GM18526 (cell line): ENCODE measurements around the gene CCDC89.

Source experiments
- POLR2A ChIP-seq: IDR thresholded peaks from 3 replicates; pipeline ENCODE4 v1.6.1; 2011; ENCODE audit not compliant: insufficient read length; ENCODE audit errors: extremely low read depth

Gene CCDC89

GRCh38 chr11:85665733-85666132, 20.3 kb downstream of the CCDC89 start:
- no peak for TF ChIP-seq POLR2A

- TF ChIP-seq POLR2A: peak; percentile 94
Measured at GRCh38 chr11:85664615-85665481, 21.1 kb downstream of the CCDC89 start, which contains the start of gene CREBZF. Gene CREBZF (minus strand): TSS chr11:85665129. CDS start chr11:85664875, 254 bp downstream.

- peak; percentile 35 for TF ChIP-seq POLR2A
Measured at GRCh38 chr11:85663753-85664614, 22.0 kb downstream of the CCDC89 start.

- no peak for TF ChIP-seq POLR2A
Measured at GRCh38 chr11:85663080-85663752, 22.8 kb downstream of the CCDC89 start.

- no peak for TF ChIP-seq POLR2A
Measured at GRCh38 chr11:85661972-85662664, 23.9 kb downstream of the CCDC89 start.

GRCh38 chr11:85658180-85658579, 27.8 kb downstream of the CCDC89 start:
- no peak for TF ChIP-seq POLR2A

GRCh38 chr11:85656777-85657176, 29.2 kb downstream of the CCDC89 start:
- no peak for TF ChIP-seq POLR2A

- TF ChIP-seq POLR2A: no peak
Measured at GRCh38 chr11:85652786-85653447, 33.1 kb downstream of the CCDC89 start.

- TF ChIP-seq POLR2A: no peak
Measured at GRCh38 chr11:85651118-85651517, 34.9 kb downstream of the CCDC89 start.

GRCh38 chr11:85647604-85648299, 38.2 kb downstream of the CCDC89 start, which contains the start of gene TMEM126A:
Gene TMEM126A (plus strand): TSS chr11:85647967. CDS start chr11:85650256, 2,289 bp downstream.
- peak; percentile 94 for TF ChIP-seq POLR2A

- TF ChIP-seq POLR2A: no peak
Measured at GRCh38 chr11:85647078-85647477, 38.9 kb downstream of the CCDC89 start.

- TF ChIP-seq POLR2A: no peak
Measured at GRCh38 chr11:85643191-85643614, 42.8 kb downstream of the CCDC89 start.

- no peak for TF ChIP-seq POLR2A
Measured at GRCh38 chr11:85634747-85635146, 51.2 kb downstream of the CCDC89 start.
